Ovary (tissue), 9 donors: ENCODE measurements around the gene TFCP2. TPM values are rescaled to one million over a fixed set of nuclear protein-coding genes. Genes with fewer than 3 reads are reported as not detected.

ENCODE experiments used
- DNase-seq, 5 donors: peaks; one replicate each; pipeline ENCODE4 v3.0.0-alpha.2; 2019 to 2020
- H3K27ac ChIP-seq, 2 donors: fragments of 200-600 bp; one replicate each; pipeline versions ENCODE4 v1.5.1 to v1.8.0; 2019 to 2022
- H3K27me3 ChIP-seq: fragments of 200-600 bp; one replicate; pipeline ENCODE4 v1.8.0; 2022
- H3K36me3 ChIP-seq: fragments of 200-600 bp; sonication (generic); one replicate; pipeline ENCODE4 v1.5.1; 2019
- H3K4me1 ChIP-seq: one replicate; pipeline ENCODE4 v1.8.1; 2013; ENCODE audit warnings: mild to moderate bottlenecking, moderate library complexity; ENCODE audit not compliant: insufficient read depth
- H3K4me3 ChIP-seq: fragments of 200-600 bp; sonication (generic); one replicate; pipeline ENCODE4 v1.5.1; 2017
- H3K9me3 ChIP-seq, 2 donors: fragments of 200-600 bp in 1 of 2; sonication (generic) in 1 of 2; one replicate each; pipeline versions ENCODE4 v1.5.1 to v1.8.1; 2013 to 2019; ENCODE audit warnings: mild to moderate bottlenecking in 1 of 2, moderate library complexity in 1 of 2
- EP300 ChIP-seq: sonication (generic); formaldehyde crosslinking; IDR thresholded peaks from one replicate; pipeline ENCODE4 v1.6.1; 2017; ENCODE audit warnings: antibody characterized with exemption
- POLR2A ChIP-seq: fragments of 450-650 bp; IDR thresholded peaks from one replicate; pipeline ENCODE4 v1.6.1; 2017; ENCODE audit warnings: antibody characterized with exemption, mild to moderate bottlenecking, moderate library complexity
- WGBS, 3 donors: extraction: QIAGEN DNeasy Blood & Tissue Kit in 1 of 3; methylation state at CpG; one replicate each; pipeline versions ENCODE4 v1.1.5 to v1.1.7; 2013 to 2017; 5-methylcytosine and 5-hydroxymethylcytosine counted together
- intact Hi-C, 4 donors: fragments of 100-400 bp; cut with DNase I; formaldehyde crosslinking; loops; one replicate each; pipeline versions ENCODE4 v1.11.0 to v1.15.1; 2022 to 2023
- polyA plus RNA-seq, 2 donors: library from polyadenylated mRNA; stranded (reverse); fragments of 200-250 nt in 1 of 2; fragments of 350-450 nt in 1 of 2; fragmentation: Illumina TruSeq in 1 of 2; extraction: RNeasy Lipid Tissue Mini Kit (QIAGEN cat#74804) in 1 of 2; gene quantifications; one replicate each; pipeline ENCODE4 v1.2.3, GENCODE V29; 2013 to 2014
- total RNA-seq, 7 donors: library from RNA; depleted of rRNA in 2 of 7; stranded (reverse); fragments of >200 nt in 2 of 7; fragmentation: NEBNext Ultra II Directional in 3 of 7; extraction: Animal tissue kit (Norgen Biotek cat#: 25700) in 3 of 7; gene quantifications; one replicate each; pipeline versions ENCODE4 v1.1.0 to v1.2.4, GENCODE V29; 2016 to 2023
- TF ChIP-seq, protein P1 (sequence below), 3 donors: fragments of 450-650 bp in 2 of 3; fragments of 200-600 bp in 1 of 3; IDR thresholded peaks; one replicate each; pipeline versions ENCODE4 v1.5.1 to v1.8.0; 2016 to 2022; ENCODE audit warnings: antibody characterized with exemption in 3 of 3, mild to moderate bottlenecking in 1 of 3
- donor health status: DM: no; HTN: no; CAD: no; lungs with moderate emphysema.
- donor health status: DM: no; HTN: no; CAD: no.
- donor health status: Bipolar disorder and iron deficiency.
- donor health status: DM: yes; HTN: yes; CAD: no.
- donor health status: DM: no; HTN: no; CAD: no.
- donor health status: DM: yes; HTN: yes; CAD: no.

The TFCP2 gene
- total and polyA plus RNA-seq, 9 donors = 10.5 to 32.0 (median 22.7) TPM

DNA sequence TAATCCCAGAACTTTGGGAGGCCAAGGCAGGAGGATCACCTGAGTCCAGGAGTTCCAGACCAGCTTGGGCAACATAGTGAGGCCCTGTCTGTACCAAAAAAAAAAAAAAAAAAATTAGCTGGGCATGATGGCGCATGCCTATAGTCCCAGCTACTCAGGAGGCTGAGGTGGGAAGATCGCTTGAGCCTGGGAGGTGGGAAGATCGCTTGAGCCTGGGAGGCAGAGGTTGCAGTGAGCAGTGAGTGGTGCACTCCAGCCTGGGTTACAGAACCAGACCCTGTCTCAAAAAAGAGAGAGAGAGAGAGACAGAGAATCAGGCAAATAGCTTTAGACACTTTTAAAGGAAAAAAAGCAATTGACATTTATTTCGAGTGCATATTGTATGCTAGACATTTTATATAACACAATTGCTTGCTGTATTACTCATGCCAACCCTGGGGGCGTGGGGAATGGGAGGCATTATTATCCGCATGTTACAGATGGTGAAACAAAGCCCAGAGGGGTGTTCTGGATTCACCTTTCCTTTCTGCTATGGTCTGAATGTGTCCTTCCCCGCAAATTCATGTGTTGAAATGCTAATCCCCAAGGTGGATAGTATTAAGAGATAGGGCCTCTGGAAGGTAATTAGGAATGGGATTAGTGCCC lies 35.2 kb upstream of the TFCP2 start:
- no peak for DNase-seq
- intact Hi-C loops = loop anchor here in 1 of 4 donors (10.0 kb wide), 1 partner anchor 113 kb away; no protein-coding TSS in a partner anchor
- H3K9me3 ChIP-seq = no peaks in the 10 kb centered on the region
- no peak overlapping the region for H3K4me3 ChIP-seq
- no peaks in the 10 kb centered on the region for H3K4me1 ChIP-seq
- H3K27ac ChIP-seq = no peak overlapping the region
- H3K36me3 ChIP-seq = no peaks in the 10 kb centered on the region
- WGBS, 3 donors = 89 to 93% (median 93%) methylated on average over 7 of the region's 7 CpGs
- no peaks in the 10 kb centered on the region for H3K27me3 ChIP-seq
- TF ChIP-seq, protein P1, sequence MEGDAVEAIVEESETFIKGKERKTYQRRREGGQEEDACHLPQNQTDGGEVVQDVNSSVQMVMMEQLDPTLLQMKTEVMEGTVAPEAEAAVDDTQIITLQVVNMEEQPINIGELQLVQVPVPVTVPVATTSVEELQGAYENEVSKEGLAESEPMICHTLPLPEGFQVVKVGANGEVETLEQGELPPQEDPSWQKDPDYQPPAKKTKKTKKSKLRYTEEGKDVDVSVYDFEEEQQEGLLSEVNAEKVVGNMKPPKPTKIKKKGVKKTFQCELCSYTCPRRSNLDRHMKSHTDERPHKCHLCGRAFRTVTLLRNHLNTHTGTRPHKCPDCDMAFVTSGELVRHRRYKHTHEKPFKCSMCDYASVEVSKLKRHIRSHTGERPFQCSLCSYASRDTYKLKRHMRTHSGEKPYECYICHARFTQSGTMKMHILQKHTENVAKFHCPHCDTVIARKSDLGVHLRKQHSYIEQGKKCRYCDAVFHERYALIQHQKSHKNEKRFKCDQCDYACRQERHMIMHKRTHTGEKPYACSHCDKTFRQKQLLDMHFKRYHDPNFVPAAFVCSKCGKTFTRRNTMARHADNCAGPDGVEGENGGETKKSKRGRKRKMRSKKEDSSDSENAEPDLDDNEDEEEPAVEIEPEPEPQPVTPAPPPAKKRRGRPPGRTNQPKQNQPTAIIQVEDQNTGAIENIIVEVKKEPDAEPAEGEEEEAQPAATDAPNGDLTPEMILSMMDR (IDR thresholded peaks at IDR 0.05) = no peak
- TF ChIP-seq EP300 (no peak), POLR2A (no peak)

- Histone ChIP-seq H3K36me3 (no peaks in the 10 kb centered on the region), H3K4me1 (no peaks in the 10 kb centered on the region), H3K27ac (no peak overlapping the region), H3K4me3 (no peak overlapping the region), H3K27me3 (no peaks in the 10 kb centered on the region), H3K9me3 (no peaks in the 10 kb centered on the region)
- intact Hi-C loops = loop anchor here in 1 of 4 donors (10.0 kb wide), 1 partner anchor 111 kb away; no protein-coding TSS in a partner anchor
- TF ChIP-seq, protein P1 (IDR thresholded peaks at IDR 0.05) = no peak
- TF ChIP-seq EP300 (no peak), POLR2A (no peak)
- no peak for DNase-seq
- WGBS, 3 donors = 92 to 96% (median 95%) methylated on average over 6 of the region's 6 CpGs
These were observed 32.4 kb upstream of the TFCP2 start for GRCh38 chr12:51205350-51205749.

DNA sequence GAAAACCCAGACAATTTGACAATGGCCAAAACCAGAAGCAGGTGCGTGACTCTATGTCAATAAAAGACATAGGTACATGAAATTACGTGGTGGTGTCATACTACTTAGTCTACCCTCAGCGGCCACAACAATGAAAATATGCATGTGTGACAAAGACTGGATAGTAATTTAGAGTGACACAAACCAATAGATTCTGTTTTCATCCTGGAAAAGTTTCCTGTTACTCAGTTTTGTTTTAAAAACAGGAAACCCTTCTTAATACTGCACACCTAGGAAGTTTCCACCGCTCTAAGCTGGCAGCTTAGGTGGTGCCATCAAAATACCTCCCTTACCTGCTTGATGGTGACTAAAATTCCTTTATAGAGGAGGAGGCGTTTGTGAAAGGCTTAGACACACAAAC lies 29.8 kb upstream of the TFCP2 start:
- intact Hi-C loops = loop anchor here in 1 of 4 donors (10.0 kb wide), 1 partner anchor 108 kb away; no protein-coding TSS in a partner anchor
- Histone ChIP-seq H3K27me3 (no peaks in the 10 kb centered on the region), H3K4me1 (no peaks in the 10 kb centered on the region), H3K36me3 (no peaks in the 10 kb centered on the region), H3K27ac (no peak overlapping the region), H3K9me3 (no peaks in the 10 kb centered on the region), H3K4me3 (no peak overlapping the region)
- no peak for TF ChIP-seq POLR2A
- TF ChIP-seq, protein P1 (IDR thresholded peaks at IDR 0.05) = no peak
- TF ChIP-seq EP300 = no peak
- DNase-seq = no peak
- 92 to 97% (median 96%) methylated on average over 5 of the region's 5 CpGs for WGBS, 3 donors

GRCh38 chr12:51200806-51201205 lies 27.9 kb upstream of the TFCP2 start:
- Histone ChIP-seq H3K4me1 (no peaks in the 10 kb centered on the region), H3K36me3 (no peaks in the 10 kb centered on the region), H3K9me3 (no peaks in the 10 kb centered on the region), H3K27ac (no peak overlapping the region), H3K27me3 (no peaks in the 10 kb centered on the region), H3K4me3 (no peak overlapping the region)
- WGBS, 3 donors = 92 to 94% (median 93%) methylated on average over 9 of the region's 9 CpGs
- no peak for TF ChIP-seq EP300
- TF ChIP-seq POLR2A = no peak
- TF ChIP-seq, protein P1 (IDR thresholded peaks at IDR 0.05) = no peak
- intact Hi-C loops = loop anchor here in 1 of 4 donors (10.0 kb wide), 1 partner anchor 106 kb away; no protein-coding TSS in a partner anchor
- DNase-seq = no peak
